Myocyte (in vitro differentiated cells): ENCODE measurements around the gene GHITM. TPM values are rescaled to one million over a fixed set of nuclear protein-coding genes. Genes with fewer than 3 reads are reported as not detected.
"Not testable (repeated sequence)": the region's sequence is repeated elsewhere in the genome, so short reads cannot be mapped to it uniquely, and the experiment has no call there.

ENCODE experiments used
- DNase-seq: peaks from one replicate; pipeline ENCODE4 v3.0.0-alpha.2; 2012; ENCODE audit warnings: low read depth
- total RNA-seq: library from RNA; depleted of rRNA; stranded (reverse); fragments of >200 nt; gene quantifications from 2 replicates; pipeline ENCODE4 v1.2.3, GENCODE V29; 2014

The GHITM gene
- total RNA-seq, 1 donor from 2014 or later: 232 TPM

GRCh38 chr10:84175436-84175835 lies 36.1 kb downstream of the GHITM start:
- DNase-seq: no peak

- no peak for DNase-seq
Measured at GRCh38 chr10:84176351-84176750, 37.0 kb downstream of the GHITM start.

- no peak for DNase-seq
Measured at GRCh38 chr10:84176836-84177474, 37.6 kb downstream of the GHITM start.

- DNase-seq: no peak
Measured at GRCh38 chr10:84177541-84178141, 38.3 kb downstream of the GHITM start.

- no peak for DNase-seq
Measured at GRCh38 chr10:84178160-84178609, 38.9 kb downstream of the GHITM start.

- peak; percentile 16 for DNase-seq
Measured at GRCh38 chr10:84179059-84179710, 39.9 kb downstream of the GHITM start.

- DNase-seq: not testable (repeated sequence)
Measured at GRCh38 chr10:84180386-84180785, 41.1 kb downstream of the GHITM start.

- no peak for DNase-seq
Measured at GRCh38 chr10:84181631-84182030, 42.3 kb downstream of the GHITM start.

- no peak for DNase-seq
Measured at GRCh38 chr10:84184517-84184916, 45.2 kb downstream of the GHITM start.

GRCh38 chr10:84185526-84186175 lies 46.3 kb downstream of the GHITM start:
- no peak for DNase-seq

GRCh38 chr10:84188815-84189214 lies 49.5 kb downstream of the GHITM start:
- DNase-seq: no peak

- no peak for DNase-seq
Measured at GRCh38 chr10:84190621-84191020, 51.3 kb downstream of the GHITM start.

- DNase-seq: no peak
Measured at GRCh38 chr10:84191106-84191505, 51.8 kb downstream of the GHITM start.

GRCh38 chr10:84193327-84193726 lies 54.0 kb downstream of the GHITM start:
- no peak for DNase-seq

GRCh38 chr10:84193846-84194423 lies 54.6 kb downstream of the GHITM start:
- no peak for DNase-seq

GRCh38 chr10:84194424-84195043 lies 55.2 kb downstream of the GHITM start, which contains the start of gene CDHR1:
CDHR1 (plus strand) TSS chr10:84194537; CDS start chr10:84194761, 224 bp downstream.
- DNase-seq: peak; percentile 18

GRCh38 chr10:84195044-84195830 lies 55.9 kb downstream of the GHITM start:
- DNase-seq: no peak

GRCh38 chr10:84196083-84196482 lies 56.8 kb downstream of the GHITM start:
- DNase-seq: no peak

GRCh38 chr10:84196941-84197340 lies 57.6 kb downstream of the GHITM start:
- peak; percentile 77 for DNase-seq

GRCh38 chr10:84197643-84198042 lies 58.3 kb downstream of the GHITM start:
- DNase-seq: no peak
